IMR-90 (cell line): ENCODE results near the gene RBM25. TPM values are rescaled to one million over a fixed set of nuclear protein-coding genes. Genes with fewer than 3 reads are reported as not detected.

Source experiments
- ATAC-seq: fragments of 200-7000 bp; cut with Tn5 transposase; 2 replicates; pipeline ENCODE4 v1.9.1; 2020; ENCODE audit warnings: low read depth, mild to moderate bottlenecking, moderate library complexity
- BruUV-seq: library from RNA; stranded (reverse); fragments of 400-500 nt; replicated peaks from 2 replicates; lab custom pipeline; 2021; lab: Mats Ljungman, UMichigan
- CTCF ChIA-PET: fragments of 300-600 bp; formaldehyde crosslinking; extraction: SDS; loops from one replicate; lab custom pipeline; 2021; ENCODE audit warnings: antibody characterized with exemption; lab: Yijun Ruan, JAX
- POLR2A ChIA-PET: fragments of 300-600 bp; sonication (Branson Sonifier 250); formaldehyde crosslinking; loops from one replicate; lab custom pipeline; 2022; ENCODE audit warnings: antibody characterized with exemption; ENCODE audit not compliant: unreplicated experiment; lab: Charles Lee
- DNase-seq: peaks from one replicate; pipeline ENCODE4 v3.0.0; 2013
- H2AFZ ChIP-seq: replicated peaks from 2 replicates; pipeline ENCODE3; 2013; ENCODE audit warnings: low read length, mild to moderate bottlenecking; ENCODE audit not compliant: poor library complexity
- H2AK5ac ChIP-seq: 2 replicates; pipeline ENCODE4 v1.6.1; 2013; ENCODE audit warnings: low read depth, low read length, inconsistent platforms
- H2AK9ac ChIP-seq: replicated peaks from 2 replicates; pipeline ENCODE3; 2013; ENCODE audit warnings: mild to moderate bottlenecking, low read depth, low read length, moderate library complexity; ENCODE audit not compliant: poor library complexity
- H2BK120ac ChIP-seq: 2 replicates; pipeline ENCODE4 v1.6.1; 2013; ENCODE audit warnings: low read depth, low read length, inconsistent platforms
- H2BK15ac ChIP-seq: 3 replicates; pipeline ENCODE4 v1.6.1; 2013; ENCODE audit warnings: low read depth, low read length, inconsistent platforms
- H2BK20ac ChIP-seq: 2 replicates; pipeline ENCODE4 v1.6.1; 2013; ENCODE audit warnings: low read depth, mild to moderate bottlenecking, inconsistent platforms, low read length, moderate library complexity
- H2BK5ac ChIP-seq: 2 replicates; pipeline ENCODE4 v1.6.1; 2013; ENCODE audit warnings: mild to moderate bottlenecking, low read depth, low read length, inconsistent platforms; ENCODE audit not compliant: poor library complexity, severe bottlenecking
- H3K14ac ChIP-seq: replicated peaks from 2 replicates; pipeline ENCODE4 v1.6.1; 2013; ENCODE audit warnings: low read depth, low read length, inconsistent platforms
- H3K18ac ChIP-seq: 2 replicates; pipeline ENCODE4 v1.6.1; 2013; ENCODE audit warnings: low read depth, low read length, control low read depth
- H3K23ac ChIP-seq: 2 replicates; pipeline ENCODE4 v1.6.1; 2013; ENCODE audit warnings: low read depth, low read length, inconsistent platforms
- H3K27ac ChIP-seq: 2 replicates; pipeline ENCODE4 v1.5.1; 2013; ENCODE audit warnings: mild to moderate bottlenecking, control low read depth, low read length; ENCODE audit not compliant: insufficient read depth
- H3K27me3 ChIP-seq: 2 replicates; pipeline ENCODE4 v1.6.1; 2013; ENCODE audit warnings: low read length; ENCODE audit not compliant: control insufficient read depth, insufficient read depth
- H3K36me3 ChIP-seq: 2 replicates; pipeline ENCODE4 v1.6.1; 2013; ENCODE audit warnings: low read length, mixed read lengths; ENCODE audit not compliant: control insufficient read depth, insufficient read depth
- H3K4ac ChIP-seq: 2 replicates; pipeline ENCODE4 v1.6.1; 2013; ENCODE audit warnings: low read depth, low read length, inconsistent platforms
- H3K4me1 ChIP-seq: 2 replicates; pipeline ENCODE4 v1.6.1; 2013; ENCODE audit warnings: low read length, mixed read lengths; ENCODE audit not compliant: control insufficient read depth, insufficient read depth
- H3K4me2 ChIP-seq: 2 replicates; pipeline ENCODE4 v1.6.1; 2013; ENCODE audit warnings: low read depth, mild to moderate bottlenecking, control low read depth, low read length, moderate library complexity
- H3K4me3 ChIP-seq: 2 replicates; pipeline ENCODE4 v1.5.1; 2013; ENCODE audit warnings: low read depth, mild to moderate bottlenecking, control low read depth, low read length, moderate library complexity; ENCODE audit not compliant: insufficient read depth
- H3K56ac ChIP-seq: 2 replicates; pipeline ENCODE4 v1.6.1; 2013; ENCODE audit warnings: low read length, inconsistent platforms; ENCODE audit not compliant: insufficient read depth; ENCODE audit errors: extremely low read depth
- H3K79me1 ChIP-seq, 2 experiments: 2 replicates each; pipeline ENCODE4 v1.6.1; 2013; ENCODE audit warnings: low read length in 2 of 2, inconsistent platforms in 1 of 2, low read depth in 1 of 2
- H3K9ac ChIP-seq: 2 replicates; pipeline ENCODE4 v1.6.1; 2013; ENCODE audit warnings: low read depth, low read length, control low read depth
- H3K9me1 ChIP-seq: 2 replicates; pipeline ENCODE4 v1.6.1; 2013; ENCODE audit warnings: low read length, inconsistent platforms; ENCODE audit not compliant: insufficient read depth
- H3K9me3 ChIP-seq: 2 replicates; pipeline ENCODE4 v1.6.1; 2013; ENCODE audit warnings: low read length; ENCODE audit not compliant: control insufficient read depth, insufficient read depth
- H4K20me1 ChIP-seq: 2 replicates; pipeline ENCODE4 v1.6.1; 2013; ENCODE audit warnings: low read length, inconsistent platforms; ENCODE audit not compliant: insufficient read depth
- H4K5ac ChIP-seq: 2 replicates; pipeline ENCODE4 v1.6.1; 2013; ENCODE audit warnings: mild to moderate bottlenecking, low read depth, low read length, control low read depth
- H4K8ac ChIP-seq, 2 experiments: 2 replicates each; pipeline ENCODE4 v1.6.1; 2013; ENCODE audit warnings: low read depth in 2 of 2, low read length in 2 of 2, control low read depth in 1 of 2, inconsistent platforms in 1 of 2
- H4K91ac ChIP-seq: 2 replicates; pipeline ENCODE4 v1.6.1; 2013; ENCODE audit warnings: low read depth, low read length, inconsistent platforms; ENCODE audit not compliant: insufficient read depth
- BHLHE40 ChIP-seq: fragments of 150-350 bp; IDR thresholded peaks from 2 replicates; pipeline ENCODE4 v1.6.1; 2016; ENCODE audit warnings: mild to moderate bottlenecking, low read depth, low read length
- CEBPB ChIP-seq: IDR thresholded peaks from 2 replicates; pipeline ENCODE4 v1.6.1; 2012; ENCODE audit warnings: low read depth, low read length, improper control_type of control experiment
- CHD1 ChIP-seq: IDR thresholded peaks from 2 replicates; pipeline ENCODE4 v1.6.1; 2012; ENCODE audit warnings: low read depth, low read length, improper control_type of control experiment
- ELK1 ChIP-seq: fragments of 150-350 bp; IDR thresholded peaks from 2 replicates; pipeline ENCODE4 v1.6.1; 2016; ENCODE audit warnings: low read depth, mild to moderate bottlenecking, low read length, moderate library complexity, borderline replicate concordance
- FOS ChIP-seq: fragments of 150-350 bp; IDR thresholded peaks from 2 replicates; pipeline ENCODE4 v1.6.1; 2016; ENCODE audit warnings: low read depth, low read length
- MAFK ChIP-seq: IDR thresholded peaks from 2 replicates; pipeline ENCODE4 v1.6.1; 2012; ENCODE audit warnings: low read depth, low read length, improper control_type of control experiment
- MAZ ChIP-seq: IDR thresholded peaks from 2 replicates; pipeline ENCODE4 v1.6.1; 2012; ENCODE audit warnings: low read depth, mild to moderate bottlenecking, low read length, improper control_type of control experiment, moderate library complexity, borderline replicate concordance
- MXI1 ChIP-seq: IDR thresholded peaks from 2 replicates; pipeline ENCODE4 v1.6.1; 2012; ENCODE audit warnings: low read depth, mild to moderate bottlenecking, low read length, moderate library complexity, borderline replicate concordance
- NFE2L2 ChIP-seq: fragments of 150-350 bp; IDR thresholded peaks from 2 replicates; pipeline ENCODE4 v1.6.1; 2016; ENCODE audit warnings: low read depth, mild to moderate bottlenecking, low read length
- POLR2A ChIP-seq: IDR thresholded peaks from 2 replicates; pipeline ENCODE4 v1.6.1; 2012; ENCODE audit warnings: mild to moderate bottlenecking, low read depth, low read length
- RAD21 ChIP-seq: IDR thresholded peaks from 2 replicates; pipeline ENCODE4 v1.6.1; 2012; ENCODE audit warnings: low read length, improper control_type of control experiment
- RCOR1 ChIP-seq: IDR thresholded peaks from 2 replicates; pipeline ENCODE4 v1.6.1; 2012; ENCODE audit warnings: mild to moderate bottlenecking, low read length, improper control_type of control experiment; ENCODE audit not compliant: insufficient replicate concordance
- RFX5 ChIP-seq: IDR thresholded peaks from 2 replicates; pipeline ENCODE4 v1.8.0; 2012; ENCODE audit warnings: low read depth, mild to moderate bottlenecking, low read length, moderate library complexity
- USF2 ChIP-seq: fragments of 150-350 bp; IDR thresholded peaks from 2 replicates; pipeline ENCODE4 v1.6.1; 2017; ENCODE audit warnings: mild to moderate bottlenecking, antibody characterized with exemption, low read length, low read depth
- WGBS, 2 experiments: methylation state at CpG; one replicate each; pipeline versions ENCODE4 v1.1.5 to v1.1.7; 2013; ENCODE audit warnings: missing lambda C conversion rate in 2 of 2; ENCODE audit not compliant: insufficient read length in 1 of 2; ENCODE audit errors: extremely low coverage in 2 of 2; 5-methylcytosine and 5-hydroxymethylcytosine counted together
- dilution Hi-C: fragments of 300-500 bp; cut with HindIII; formaldehyde crosslinking; loops from one replicate; pipeline ENCODE4 v1.14.3; 2018; ENCODE audit warnings: low sequenced_read_pairs; ENCODE audit not compliant: unreplicated experiment
- in situ Hi-C: fragments of 300-500 bp; cut with MboI; formaldehyde crosslinking; loops from 3 replicates; pipeline ENCODE4 v1.14.3; 2019; ENCODE audit warnings: low sequenced_read_pairs, inconsistent platforms, mixed read lengths
- intact Hi-C: fragments of 100-400 bp; cut with micrococcal nuclease; formaldehyde crosslinking; loops from 2 replicates; pipeline ENCODE4 v1.10.0; 2022
- polyA plus RNA-seq, 3 experiments: library from polyadenylated mRNA; depleted of rRNA; stranded (reverse); fragments of >200 nt; gene quantifications; 2 replicates each; pipeline ENCODE4 v1.2.3, GENCODE V29; 2012; ENCODE audit warnings: low replicate concordance in 1 of 3
- total RNA-seq: library from RNA; depleted of rRNA; stranded (reverse); fragments of >200 nt; gene quantifications from 2 replicates; pipeline ENCODE4 v1.2.3, GENCODE V29; 2012
- TF ChIP-seq, protein P1 (sequence below): conservative IDR thresholded peaks from 2 replicates; pipeline ENCODE4 v1.5.1; 2012; ENCODE audit warnings: mild to moderate bottlenecking, low read depth, low read length, improper control_type of control experiment

Gene RBM25
- total and polyA plus RNA-seq, 2 of the 4 experiments (the other 2 are of a cell fraction): 32.3 to 32.9 TPM

DNA sequence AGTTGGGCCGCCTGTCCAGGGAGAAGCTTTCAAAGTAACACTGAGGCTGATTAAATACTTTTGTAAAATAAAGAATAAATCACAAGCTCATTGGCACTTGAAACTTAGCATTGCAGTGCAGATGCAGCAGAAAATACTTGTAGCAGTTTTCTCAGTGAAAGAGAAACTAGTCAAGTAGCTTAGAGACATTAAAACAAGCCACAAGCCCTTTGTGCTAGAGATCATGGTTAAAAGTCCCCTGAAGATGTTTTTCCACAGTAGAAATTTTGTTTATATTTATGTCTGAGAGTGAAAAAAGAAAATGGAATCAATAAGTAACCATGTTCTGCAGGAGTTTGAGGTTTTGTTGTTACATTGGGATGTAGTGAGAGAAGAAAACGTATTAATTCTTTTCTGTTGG is 83.9 kb downstream of the RBM25 start:
- Histone ChIP-seq H2BK5ac (no peak overlapping the region), H3K36me3 (no peaks in the 10 kb centered on the region), H2BK20ac (no peak overlapping the region), H3K14ac (0 out of 2 replicates have a peak overlapping the region, but pooled peaks have one; percentile 40), H2BK15ac (no peak overlapping the region), H4K5ac (no peak overlapping the region), H3K9me1 (peaks cover 16% of the 10 kb centered on the region), H3K9ac (no peak overlapping the region), H3K18ac (no peak overlapping the region), H3K4me1 (peaks cover 11% of the 10 kb centered on the region), H3K4ac (no peak overlapping the region), H2BK120ac (no peak overlapping the region), H2AFZ (no peak overlapping the region), H2AK9ac (no peak overlapping the region), H3K56ac (no peak overlapping the region; the same call in 1 of the 2 replicates), H4K20me1 (peaks cover 53% of the 10 kb centered on the region), H3K27ac (no peak overlapping the region), H3K23ac (no peak overlapping the region), H2AK5ac (no peak overlapping the region), H3K4me2 (no peak overlapping the region), H4K91ac (no peak overlapping the region), H3K79me1 (peaks cover 10 to 70% of the 10 kb centered on the region in 2 experiments), H3K27me3 (no peaks in the 10 kb centered on the region), H4K8ac (no peak overlapping the region), H3K9me3 (no peaks in the 10 kb centered on the region), H3K4me3 (no peak overlapping the region)
- intact Hi-C loops: no loop called here
- ATAC-seq (no peak), DNase-seq (no peak)
- CTCF ChIA-PET: no interaction called here
- no CpG with 5 or more reads among the region's 2 CpGs for WGBS, 2 experiments
- BruUV-seq: no TSS peak
- TF ChIP-seq POLR2A (no peak), MAZ (no peak), RFX5 (no peak), RAD21 (no peak), CHD1 (no peak), CEBPB (no peak), RCOR1 (no peak), ELK1 (no peak), MXI1 (no peak), MAFK (no peak), USF2 (no peak), BHLHE40 (no peak), NFE2L2 (no peak), FOS (no peak)
- TF ChIP-seq, protein P1, sequence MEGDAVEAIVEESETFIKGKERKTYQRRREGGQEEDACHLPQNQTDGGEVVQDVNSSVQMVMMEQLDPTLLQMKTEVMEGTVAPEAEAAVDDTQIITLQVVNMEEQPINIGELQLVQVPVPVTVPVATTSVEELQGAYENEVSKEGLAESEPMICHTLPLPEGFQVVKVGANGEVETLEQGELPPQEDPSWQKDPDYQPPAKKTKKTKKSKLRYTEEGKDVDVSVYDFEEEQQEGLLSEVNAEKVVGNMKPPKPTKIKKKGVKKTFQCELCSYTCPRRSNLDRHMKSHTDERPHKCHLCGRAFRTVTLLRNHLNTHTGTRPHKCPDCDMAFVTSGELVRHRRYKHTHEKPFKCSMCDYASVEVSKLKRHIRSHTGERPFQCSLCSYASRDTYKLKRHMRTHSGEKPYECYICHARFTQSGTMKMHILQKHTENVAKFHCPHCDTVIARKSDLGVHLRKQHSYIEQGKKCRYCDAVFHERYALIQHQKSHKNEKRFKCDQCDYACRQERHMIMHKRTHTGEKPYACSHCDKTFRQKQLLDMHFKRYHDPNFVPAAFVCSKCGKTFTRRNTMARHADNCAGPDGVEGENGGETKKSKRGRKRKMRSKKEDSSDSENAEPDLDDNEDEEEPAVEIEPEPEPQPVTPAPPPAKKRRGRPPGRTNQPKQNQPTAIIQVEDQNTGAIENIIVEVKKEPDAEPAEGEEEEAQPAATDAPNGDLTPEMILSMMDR: no peak
- in situ Hi-C loops: no loop called here
- dilution Hi-C loops: no loop called here
- POLR2A ChIA-PET: no interaction called here
